Stomach (tissue), 9 donors: ENCODE data around the gene MYBPH. TPM values are rescaled to one million over a fixed set of nuclear protein-coding genes. Genes with fewer than 3 reads are reported as not detected.

ENCODE experiments used
- DNase-seq, 2 donors: peaks; one replicate each; pipeline versions ENCODE4 v3.0.0 to v3.0.0-alpha.2; 2013 to 2019
- H3K27ac ChIP-seq, 5 donors: fragments of 200-600 bp in 4 of 5; sonication (generic) in 4 of 5; one replicate each; pipeline ENCODE4 v1.5.1; 2013 to 2019; ENCODE audit warnings: mild to moderate bottlenecking in 1 of 5, moderate library complexity in 1 of 5
- H3K27me3 ChIP-seq, 3 donors: fragments of 200-600 bp; sonication (generic); one replicate each; pipeline ENCODE4 v1.5.1; 2017 to 2019; ENCODE audit warnings: mixed run types in 1 of 3
- H3K36me3 ChIP-seq, 4 donors: fragments of 200-600 bp; sonication (generic); 1 replicate in 3 of 4; 2 replicates in 1 of 4; pipeline ENCODE4 v1.5.1; 2016 to 2019
- H3K4me1 ChIP-seq, 4 donors: fragments of 200-600 bp; sonication (generic); one replicate each; pipeline ENCODE4 v1.5.1; 2016 to 2019
- H3K4me3 ChIP-seq, 4 donors: fragments of 200-600 bp; sonication (generic) in 3 of 4; one replicate each; pipeline ENCODE4 v1.5.1; 2016 to 2019; ENCODE audit warnings: mild to moderate bottlenecking in 1 of 4
- H3K9me3 ChIP-seq, 4 donors: fragments of 200-600 bp; sonication (generic); one replicate each; pipeline ENCODE4 v1.5.1; 2016 to 2019
- CTCF ChIP-seq, 7 experiments: fragments of 450-650 bp in 4 of 7; fragments of 200-600 bp in 3 of 7; sonication (generic) in 3 of 7; IDR thresholded peaks; one replicate each; pipeline ENCODE4 v1.5.1; 2016 to 2019; ENCODE audit warnings: antibody characterized with exemption in 7 of 7, control low read depth in 2 of 7, mild to moderate bottlenecking in 1 of 7
- EP300 ChIP-seq: sonication (generic); formaldehyde crosslinking; IDR thresholded peaks from one replicate; pipeline ENCODE4 v1.6.1; 2017; ENCODE audit warnings: antibody characterized with exemption
- POLR2A ChIP-seq, 4 donors: fragments of 450-650 bp; IDR thresholded peaks; one replicate each; pipeline ENCODE4 v1.6.1; 2016; ENCODE audit warnings: antibody characterized with exemption in 4 of 4, control low read depth in 2 of 4, mild to moderate bottlenecking in 1 of 4, moderate library complexity in 1 of 4
- POLR2AphosphoS5 ChIP-seq, 3 donors: sonication (generic); formaldehyde crosslinking; IDR thresholded peaks; one replicate each; pipeline ENCODE4 v1.6.1; 2016; ENCODE audit warnings: antibody characterized with exemption in 3 of 3
- WGBS, 5 donors: extraction: QIAGEN DNeasy Blood & Tissue Kit in 3 of 5; methylation state at CpG; one replicate each; pipeline versions ENCODE4 v1.1.5 to v1.1.7; 2013 to 2018; 5-methylcytosine and 5-hydroxymethylcytosine counted together
- intact Hi-C: fragments of 100-400 bp; cut with DNase I; formaldehyde crosslinking; loops from one replicate; pipeline ENCODE4 v1.15.1; 2023; ENCODE audit warnings: low total_unique reads
- polyA plus RNA-seq, 3 donors: library from polyadenylated mRNA; stranded (reverse); fragments of 200-250 nt; gene quantifications; one replicate each; pipeline ENCODE4 v1.2.3, GENCODE V29; 2013
- total RNA-seq, 5 donors: library from RNA; depleted of rRNA; stranded (reverse); fragments of >200 nt; gene quantifications; one replicate each; pipeline versions ENCODE4 v1.1.0 to v1.2.3, GENCODE V29; 2014 to 2016
- donor health status: healthy with polysubstance abuse.
- donor health status: Bipolar disorder and iron deficiency.
- donor health status: healthy.

MYBPH gene
- total and polyA plus RNA-seq, 8 donors, result 0.05 to 0.19 TPM; not detected in 6

- intact Hi-C loops, result no loop called here
- H3K27me3 ChIP-seq, result peaks cover 0 to 100% (median 46%) of the 10 kb centered on the region in 3 donors
- WGBS, 5 donors, result 64 to 72% (median 68%) methylated on average over 11 of the region's 11 CpGs
Measured at GRCh38 chr1:203121186-203122015, 54.2 kb downstream of the MYBPH start.

GRCh38 chr1:203120325-203121153, 55.1 kb downstream of the MYBPH start:
- H3K27ac ChIP-seq, result no peak overlapping the region
- H3K36me3 ChIP-seq, result no peaks in the 10 kb centered on the region
- 71 to 79% (median 75%) methylated on average over 7 of the region's 7 CpGs for WGBS, 5 donors
- H3K9me3 ChIP-seq, result no peaks in the 10 kb centered on the region
- DNase-seq, result no peak
- TF ChIP-seq POLR2AphosphoS5 (IDR thresholded peaks at IDR 0.05), result no peak
- no peak for TF ChIP-seq CTCF (IDR thresholded peaks at IDR 0.05)
- no peak for TF ChIP-seq EP300
- TF ChIP-seq POLR2A (IDR thresholded peaks at IDR 0.05), result no peak
- peaks cover 0 to 97% (median 50%) of the 10 kb centered on the region in 3 donors for H3K27me3 ChIP-seq
- H3K4me3 ChIP-seq, result no peak overlapping the region
- intact Hi-C loops, result no loop called here
- peaks cover 6 to 10% (median 8%) of the 10 kb centered on the region in 4 donors for H3K4me1 ChIP-seq

More at GRCh38 chr1:203121186-203122015, 54.2 kb downstream of the MYBPH start:
- Histone ChIP-seq H3K27ac (no peak overlapping the region), H3K4me3 (no peak overlapping the region), H3K36me3 (no peaks in the 10 kb centered on the region), H3K9me3 (no peaks in the 10 kb centered on the region), H3K4me1 (peaks cover 6 to 15% (median 14%) of the 10 kb centered on the region in 4 donors)
- TF ChIP-seq POLR2AphosphoS5 (IDR thresholded peaks at IDR 0.05) (no peak), CTCF (IDR thresholded peaks at IDR 0.05) (no peak), EP300 (no peak), POLR2A (IDR thresholded peaks at IDR 0.05) (no peak)
- DNase-seq, result no peak

Other genes with a start within 250 kb of the MYBPH start
- gene KLHL12, start 248.6 kb downstream of the MYBPH start, total RNA-seq, result 10 to 100 TPM; 15.4 to 97.3 (median 29.2) TPM
- gene KLHL12, start 248.6 kb downstream of the MYBPH start, polyA plus RNA-seq, result 10 to 100 TPM; 10.4 to 13.0 (median 12.5) TPM
- gene ADIPOR1, start 217.5 kb downstream of the MYBPH start, total RNA-seq, result 100 to 1,000 TPM in 1 of 5 donors, 10 to 100 TPM in 4; 46.1 to 112 (median 70.6) TPM
- 10 to 100 TPM; 55.8 to 69.7 (median 60.5) TPM for gene ADIPOR1, start 217.5 kb downstream of the MYBPH start, polyA plus RNA-seq
- 10 to 100 TPM; 17.7 to 89.8 (median 49.6) TPM for gene CYB5R1, start 208.6 kb downstream of the MYBPH start, total RNA-seq
- gene CYB5R1, start 208.6 kb downstream of the MYBPH start, polyA plus RNA-seq, result 10 to 100 TPM; 38.6 to 54.0 (median 45.1) TPM
- 100 to 1,000 TPM in 2 of 5 donors, 10 to 100 TPM in 3; 33.3 to 177 (median 77.2) TPM for gene TMEM183A, start 168.5 kb downstream of the MYBPH start, total RNA-seq
- gene TMEM183A, start 168.5 kb downstream of the MYBPH start, polyA plus RNA-seq, result 10 to 100 TPM; 36.0 to 60.5 (median 52.1) TPM
- 1 to 10 TPM in 2 of 5 donors, under 1 TPM in 2, not detected in 1; 0.29 to 2.2 (median 1.2) TPM for gene PPFIA4, start 149.3 kb downstream of the MYBPH start, total RNA-seq
- under 1 TPM; 0.31 to 0.95 (median 0.37) TPM for gene PPFIA4, start 149.3 kb downstream of the MYBPH start, polyA plus RNA-seq
- not detected for gene MYOG, start 89.8 kb downstream of the MYBPH start, total RNA-seq
- gene MYOG, start 89.8 kb downstream of the MYBPH start, polyA plus RNA-seq, result not detected
- gene ADORA1, start 48.1 kb downstream of the MYBPH start, total RNA-seq, result 1 to 10 TPM in 2 of 5 donors, under 1 TPM in 1, not detected in 2; 0.18 to 3.1 (median 1.2) TPM
- gene ADORA1, start 48.1 kb downstream of the MYBPH start, polyA plus RNA-seq, result 1 to 10 TPM in 2 of 3 donors, under 1 TPM in 1; 0.30 to 4.2 (median 3.7) TPM
- 1 to 10 TPM in 2 of 5 donors, not detected in 3; 1.1 to 3.9 TPM for gene CHI3L1, start 10.9 kb upstream of the MYBPH start, total RNA-seq
- 10 to 100 TPM in 1 of 3 donors, 1 to 10 TPM in 2; 2.0 to 28.1 (median 6.0) TPM for gene CHI3L1, start 10.9 kb upstream of the MYBPH start, polyA plus RNA-seq
- gene CHIT1, start 53.8 kb upstream of the MYBPH start, total RNA-seq, result under 1 TPM in 1 of 5 donors, not detected in 4; 0.18 TPM
- gene CHIT1, start 53.8 kb upstream of the MYBPH start, polyA plus RNA-seq, result under 1 TPM in 1 of 3 donors, not detected in 2; 0.05 TPM
- gene BTG2, start 129.7 kb upstream of the MYBPH start, total RNA-seq, result 100 to 1,000 TPM in 3 of 5 donors, 10 to 100 TPM in 2; 80.2 to 231 (median 113) TPM
- 10 to 100 TPM; 46.4 to 78.9 (median 58.6) TPM for gene BTG2, start 129.7 kb upstream of the MYBPH start, polyA plus RNA-seq
- 100 to 1,000 TPM in 1 of 5 donors, 10 to 100 TPM in 4; 14.7 to 422 (median 54.9) TPM for gene FMOD, start 175.3 kb upstream of the MYBPH start, total RNA-seq
- gene FMOD, start 175.3 kb upstream of the MYBPH start, polyA plus RNA-seq, result 10 to 100 TPM; 30.1 to 39.7 (median 35.6) TPM